ENCODE measurements around the gene NT5C3A.

DNA sequence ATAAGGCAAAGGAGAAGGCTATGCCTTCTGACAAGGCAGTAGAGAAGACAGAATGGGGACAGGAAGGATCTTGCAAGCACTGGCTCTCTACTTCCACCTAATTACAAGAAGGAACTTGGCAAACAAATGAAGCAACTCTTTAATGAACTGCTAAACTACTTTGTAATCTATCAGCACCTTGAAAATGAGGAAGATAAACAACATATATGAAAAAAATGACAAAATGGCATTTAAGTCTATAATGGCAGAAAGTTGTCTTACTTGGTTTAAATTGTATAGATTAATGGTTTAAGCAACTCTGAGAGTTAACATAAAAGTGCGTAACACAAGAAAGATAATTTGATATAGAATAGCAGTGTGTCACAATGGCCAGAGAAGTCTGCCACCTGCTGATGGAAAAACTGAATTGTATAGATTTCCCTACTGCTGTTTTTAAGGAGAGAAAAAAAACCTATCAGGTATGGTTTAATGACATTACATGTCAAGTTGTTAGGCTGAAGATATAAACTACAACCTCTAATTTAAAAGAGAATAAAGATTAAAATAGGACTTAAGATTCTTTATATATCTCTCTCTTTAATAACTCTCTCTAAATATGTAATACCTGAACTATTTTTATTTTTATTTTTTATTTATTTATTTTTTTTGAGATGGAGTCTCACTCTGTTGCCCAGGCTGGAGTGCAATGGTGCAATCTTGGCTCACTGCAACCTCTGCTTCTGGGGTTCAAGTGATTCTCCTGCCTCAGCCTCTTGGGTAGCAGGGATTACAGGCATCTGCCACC, 11.8 kb downstream of the NT5C3A start:
- peak; percentile 55 to 67 for TF ChIP-seq CTCF (conservative IDR thresholded peaks at IDR 0.05; ENCODE audit: low read depth in 2 of 2)
- TF ChIP-seq, protein P1, sequence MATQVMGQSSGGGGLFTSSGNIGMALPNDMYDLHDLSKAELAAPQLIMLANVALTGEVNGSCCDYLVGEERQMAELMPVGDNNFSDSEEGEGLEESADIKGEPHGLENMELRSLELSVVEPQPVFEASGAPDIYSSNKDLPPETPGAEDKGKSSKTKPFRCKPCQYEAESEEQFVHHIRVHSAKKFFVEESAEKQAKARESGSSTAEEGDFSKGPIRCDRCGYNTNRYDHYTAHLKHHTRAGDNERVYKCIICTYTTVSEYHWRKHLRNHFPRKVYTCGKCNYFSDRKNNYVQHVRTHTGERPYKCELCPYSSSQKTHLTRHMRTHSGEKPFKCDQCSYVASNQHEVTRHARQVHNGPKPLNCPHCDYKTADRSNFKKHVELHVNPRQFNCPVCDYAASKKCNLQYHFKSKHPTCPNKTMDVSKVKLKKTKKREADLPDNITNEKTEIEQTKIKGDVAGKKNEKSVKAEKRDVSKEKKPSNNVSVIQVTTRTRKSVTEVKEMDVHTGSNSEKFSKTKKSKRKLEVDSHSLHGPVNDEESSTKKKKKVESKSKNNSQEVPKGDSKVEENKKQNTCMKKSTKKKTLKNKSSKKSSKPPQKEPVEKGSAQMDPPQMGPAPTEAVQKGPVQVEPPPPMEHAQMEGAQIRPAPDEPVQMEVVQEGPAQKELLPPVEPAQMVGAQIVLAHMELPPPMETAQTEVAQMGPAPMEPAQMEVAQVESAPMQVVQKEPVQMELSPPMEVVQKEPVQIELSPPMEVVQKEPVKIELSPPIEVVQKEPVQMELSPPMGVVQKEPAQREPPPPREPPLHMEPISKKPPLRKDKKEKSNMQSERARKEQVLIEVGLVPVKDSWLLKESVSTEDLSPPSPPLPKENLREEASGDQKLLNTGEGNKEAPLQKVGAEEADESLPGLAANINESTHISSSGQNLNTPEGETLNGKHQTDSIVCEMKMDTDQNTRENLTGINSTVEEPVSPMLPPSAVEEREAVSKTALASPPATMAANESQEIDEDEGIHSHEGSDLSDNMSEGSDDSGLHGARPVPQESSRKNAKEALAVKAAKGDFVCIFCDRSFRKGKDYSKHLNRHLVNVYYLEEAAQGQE (IDR thresholded peaks at IDR 0.05; ENCODE audit: unreplicated experiment): no peak

All from GM23338 (cell line).